ENCODE data around the gene MAP2K4.

MAP2K4 gene

DNA sequence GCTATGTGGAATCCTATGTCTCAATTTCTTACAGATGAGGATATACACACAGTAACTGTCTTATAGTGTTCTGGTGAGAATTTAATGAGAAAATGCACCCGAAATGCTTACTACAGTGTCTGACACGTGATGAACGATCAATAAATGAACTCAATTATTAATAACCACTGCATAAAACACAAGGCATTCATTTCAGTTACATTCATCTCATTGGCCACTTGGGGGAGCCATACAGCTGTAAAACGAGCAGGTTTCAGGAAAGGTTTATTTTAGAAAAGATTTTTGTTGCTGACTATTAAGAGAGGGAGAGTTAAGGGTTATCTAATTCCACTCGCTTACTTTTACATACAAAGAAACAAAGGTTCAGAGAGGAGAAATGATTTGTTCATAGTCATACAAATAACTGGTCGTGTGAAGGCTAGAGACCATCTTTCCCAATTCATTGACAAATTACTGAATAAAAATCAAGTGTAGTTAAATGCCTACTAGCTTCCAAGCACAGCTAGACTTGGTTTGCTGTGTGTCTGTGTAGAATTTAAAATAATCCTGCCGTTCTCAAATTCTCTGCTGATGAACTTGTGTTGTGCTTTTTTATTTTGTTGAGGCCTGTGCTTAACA, 160.1 kb downstream of the MAP2K4 start:
- DNase-seq: peak; percentile 16

DNA sequence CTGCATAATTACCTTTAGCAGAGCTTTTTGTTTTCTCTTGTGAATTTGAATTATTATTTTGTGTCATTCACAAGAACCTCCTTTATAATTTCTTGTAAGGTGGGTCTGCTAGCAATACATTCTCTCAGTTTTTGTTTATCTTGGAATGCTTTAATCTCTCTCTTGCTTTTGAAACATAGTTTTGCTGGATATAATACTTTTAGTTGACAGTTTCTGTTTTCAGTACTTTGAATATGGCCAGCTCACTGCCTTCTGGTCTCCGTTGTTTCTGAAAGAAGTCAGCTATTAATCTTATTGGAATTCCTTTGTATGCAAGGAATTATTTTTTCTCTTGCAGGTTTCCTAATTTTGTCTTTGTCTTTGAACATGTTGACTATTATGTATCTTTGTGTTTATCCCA, 167.0 kb downstream of the MAP2K4 start:
- no peak for DNase-seq

DNA sequence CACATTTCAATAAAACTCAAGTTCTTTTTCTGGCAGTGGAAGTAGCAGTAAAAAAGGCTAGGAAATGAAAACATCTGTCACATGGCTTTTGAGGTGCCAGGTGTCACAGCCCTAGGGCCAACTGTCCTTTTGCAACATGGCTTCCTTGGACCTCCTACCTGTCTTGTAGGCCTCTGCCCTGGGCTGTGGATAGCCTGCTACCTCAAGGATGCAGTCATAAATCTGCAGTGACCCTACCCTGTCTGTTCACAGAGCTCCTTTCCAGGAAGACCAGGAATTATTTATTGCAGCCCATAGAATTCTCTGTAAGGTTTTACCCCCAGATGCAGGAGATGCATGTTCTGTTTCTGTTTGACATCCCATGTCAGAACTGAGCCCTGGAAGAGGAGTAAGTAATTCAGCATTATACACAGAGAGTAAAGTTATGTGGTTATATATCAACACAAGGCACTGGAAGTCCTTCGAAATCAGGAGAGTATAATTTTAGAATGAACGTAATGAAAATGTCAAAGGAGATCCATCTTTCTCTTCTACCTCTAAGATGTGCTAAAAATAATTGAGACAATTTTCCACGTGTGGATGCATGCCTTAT, 172.6 kb downstream of the MAP2K4 start:
- DNase-seq: no peak

Measured in CD4-positive, alpha-beta T cell treated with Interleukin-10 for 1 hour (primary cell).